DMS53 treated with DMSO at 0.1 percent for 48 hours (cell line): ENCODE measurements around the gene KLHL17.
"Not testable (repeated sequence)": the region's sequence is repeated elsewhere in the genome, so short reads cannot be mapped to it uniquely, and the experiment has no call there.

Experiments
- DNase-seq: peaks from one replicate; lab custom pipeline; 2025; ENCODE audit not compliant: unreplicated experiment; lab: John Stamatoyannopoulos, UW

Gene KLHL17

DNA sequence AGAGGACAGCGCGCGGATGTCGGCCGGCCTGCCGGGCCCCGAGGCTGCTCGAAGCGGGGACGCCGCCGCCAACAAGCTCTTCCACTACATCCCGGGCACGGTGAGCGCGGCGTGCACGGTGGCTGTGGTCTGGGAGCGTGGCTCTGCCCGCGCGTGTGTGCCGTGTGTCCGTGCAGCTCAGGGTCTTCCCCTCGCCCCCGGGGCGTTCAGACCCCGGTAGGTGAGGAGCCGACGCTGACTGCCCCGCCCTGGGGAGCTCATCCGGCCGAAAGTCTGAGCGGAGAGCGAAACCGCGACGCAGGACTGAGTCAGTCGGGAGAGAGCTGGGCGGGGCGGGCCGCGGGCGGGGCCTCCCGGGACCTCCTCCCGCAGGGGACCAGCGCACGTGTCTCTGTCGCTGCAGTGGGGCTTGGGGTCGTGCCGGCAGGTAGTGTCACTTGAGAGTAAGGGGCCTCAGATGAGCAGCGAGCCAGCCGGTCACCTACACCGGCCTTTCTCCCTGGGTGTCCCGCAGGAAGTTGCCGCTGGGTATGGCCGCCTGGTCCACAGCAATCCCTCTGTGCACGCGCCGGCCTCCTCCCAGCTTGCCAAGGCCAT is 6.4 kb downstream of the KLHL17 start:
- DNase-seq, result peak; percentile 45

DNA sequence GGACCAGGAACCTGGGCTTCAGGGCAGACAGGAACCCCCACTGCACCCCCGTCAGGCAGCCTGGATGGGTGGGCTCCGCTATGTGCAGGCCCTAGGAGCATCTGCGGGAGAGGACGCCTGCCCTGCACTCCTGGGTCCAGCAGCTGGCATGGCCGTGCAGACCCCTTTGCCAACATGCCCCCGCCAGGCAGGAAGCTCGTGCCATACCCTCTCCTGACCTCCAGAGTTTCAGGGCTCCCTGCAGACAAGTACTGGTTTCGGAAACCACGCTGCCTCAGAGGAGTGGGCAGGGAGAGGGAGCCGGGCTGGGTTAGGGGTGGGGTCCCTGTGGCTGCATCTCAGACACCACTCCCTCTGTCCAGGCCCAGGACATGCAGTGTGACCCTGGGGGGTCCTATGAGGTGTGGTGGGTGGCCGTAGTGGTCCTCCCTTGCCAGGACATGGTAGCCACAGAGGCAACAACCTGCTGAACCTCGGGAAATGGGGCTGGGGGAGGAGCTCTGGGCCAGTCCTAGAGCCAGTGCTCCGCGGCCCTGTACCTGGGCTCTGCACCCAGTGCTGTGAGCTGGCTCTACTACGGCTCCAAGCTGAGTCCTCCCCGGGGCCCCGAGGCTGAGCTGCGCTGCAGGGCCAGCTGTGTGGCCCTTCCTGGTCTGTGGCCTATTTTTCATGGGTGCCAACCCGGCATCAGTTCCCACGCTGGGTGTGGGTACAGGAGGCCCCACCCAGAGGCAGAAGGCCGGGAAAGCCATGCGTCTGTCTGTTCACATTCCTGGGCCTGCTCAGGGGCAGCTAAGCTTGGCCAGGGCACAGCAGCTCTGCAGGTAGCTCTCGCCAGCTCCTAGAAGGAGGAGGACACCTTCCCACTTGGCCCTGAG is 7.3 kb downstream of the KLHL17 start:
- DNase-seq, result no peak

DNA sequence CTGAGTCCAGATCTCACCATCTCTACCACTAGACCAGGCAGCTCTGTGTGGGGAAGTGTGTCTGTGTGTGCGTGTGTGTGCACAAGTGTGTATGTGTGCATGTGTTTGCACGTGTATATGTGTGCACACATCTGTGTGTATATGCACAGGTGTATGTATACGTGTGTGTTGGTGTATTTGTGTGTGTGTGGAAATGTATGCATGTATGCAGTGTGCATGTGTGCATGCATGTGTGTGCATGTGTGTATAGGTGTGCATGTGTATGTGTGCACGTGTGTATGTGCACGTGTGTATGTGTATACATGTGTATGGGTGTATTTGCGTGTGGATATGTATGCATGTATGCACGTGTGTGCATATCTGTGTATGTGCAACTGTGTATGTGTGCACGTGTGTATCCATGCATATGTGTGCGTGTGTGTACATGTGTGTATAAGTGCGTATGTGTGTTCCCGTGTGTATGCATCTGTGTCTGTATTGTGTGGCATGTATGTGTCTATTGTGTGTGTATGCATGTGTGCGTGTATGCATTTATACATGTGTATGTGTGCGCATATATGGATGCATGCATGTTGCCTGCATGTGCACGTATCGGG is 9.0 kb downstream of the KLHL17 start:
- DNase-seq, result no peak

DNA sequence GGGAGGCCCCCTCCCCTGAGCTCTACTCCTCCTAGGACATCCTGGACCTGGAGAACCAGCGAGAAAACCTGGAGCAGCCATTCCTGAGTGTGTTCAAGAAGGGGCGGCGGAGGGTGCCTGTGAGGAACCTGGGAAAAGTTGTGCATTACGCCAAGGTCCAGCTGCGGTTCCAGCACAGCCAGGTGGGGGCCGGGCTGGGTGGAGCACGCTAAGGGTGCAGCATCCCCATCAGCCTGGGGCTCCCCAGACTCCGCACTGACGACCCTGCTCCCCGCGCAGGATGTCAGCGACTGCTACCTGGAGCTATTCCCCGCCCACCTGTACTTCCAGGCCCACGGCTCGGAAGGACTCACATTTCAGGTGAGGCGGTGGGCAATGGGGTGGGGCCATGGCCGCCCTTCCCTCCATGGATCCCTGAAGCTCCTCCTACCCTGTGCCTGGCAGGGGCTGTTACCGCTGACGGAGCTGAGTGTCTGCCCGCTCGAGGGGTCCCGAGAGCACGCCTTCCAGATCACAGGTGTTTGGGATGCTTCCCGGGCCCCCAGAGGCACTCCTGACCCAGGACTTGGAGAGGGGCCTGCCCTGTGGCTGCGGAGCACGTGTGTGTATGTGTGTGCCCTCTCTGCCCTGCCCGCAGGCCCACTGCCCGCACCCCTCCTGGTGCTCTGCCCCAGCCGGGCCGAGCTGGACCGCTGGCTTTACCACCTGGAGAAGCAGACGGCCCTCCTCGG is 10.0 kb downstream of the KLHL17 start:
- no peak for DNase-seq

DNA sequence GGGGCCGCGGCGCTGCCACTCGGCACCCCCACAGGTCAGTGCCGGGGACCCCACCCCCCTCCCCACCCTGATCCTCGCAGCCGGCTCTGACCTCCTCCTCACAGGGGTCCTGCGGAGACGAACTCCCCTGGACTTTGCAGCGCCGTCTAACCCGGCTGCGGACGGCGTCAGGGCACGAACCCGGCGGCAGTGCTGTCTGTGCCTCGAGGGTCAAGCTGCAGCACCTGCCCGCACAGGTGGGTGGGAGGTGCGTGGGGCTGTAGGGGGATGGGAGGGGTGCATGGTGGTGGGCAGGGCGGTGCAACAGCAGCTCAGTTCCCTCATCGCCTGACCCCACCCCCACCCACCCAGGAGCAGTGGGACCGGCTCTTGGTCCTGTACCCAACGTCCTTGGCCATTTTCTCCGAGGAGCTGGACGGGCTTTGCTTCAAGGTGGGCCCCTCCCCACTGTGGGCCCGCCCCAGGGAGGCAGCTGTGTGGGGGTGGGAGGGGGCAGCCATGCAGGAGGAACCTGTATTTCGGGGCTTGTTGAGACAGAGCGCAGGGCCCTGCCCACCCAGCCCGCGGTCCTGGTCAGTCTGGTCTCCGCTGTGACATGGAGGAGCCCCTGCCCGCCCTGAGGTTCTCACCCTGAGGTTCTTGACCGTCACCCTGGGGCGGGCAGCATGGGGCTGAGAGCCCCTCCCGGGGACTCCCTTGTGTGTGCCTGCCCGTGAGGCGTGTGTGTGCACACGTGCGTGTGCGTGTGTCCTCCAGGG is 10.8 kb downstream of the KLHL17 start:
- DNase-seq, result no peak

DNA sequence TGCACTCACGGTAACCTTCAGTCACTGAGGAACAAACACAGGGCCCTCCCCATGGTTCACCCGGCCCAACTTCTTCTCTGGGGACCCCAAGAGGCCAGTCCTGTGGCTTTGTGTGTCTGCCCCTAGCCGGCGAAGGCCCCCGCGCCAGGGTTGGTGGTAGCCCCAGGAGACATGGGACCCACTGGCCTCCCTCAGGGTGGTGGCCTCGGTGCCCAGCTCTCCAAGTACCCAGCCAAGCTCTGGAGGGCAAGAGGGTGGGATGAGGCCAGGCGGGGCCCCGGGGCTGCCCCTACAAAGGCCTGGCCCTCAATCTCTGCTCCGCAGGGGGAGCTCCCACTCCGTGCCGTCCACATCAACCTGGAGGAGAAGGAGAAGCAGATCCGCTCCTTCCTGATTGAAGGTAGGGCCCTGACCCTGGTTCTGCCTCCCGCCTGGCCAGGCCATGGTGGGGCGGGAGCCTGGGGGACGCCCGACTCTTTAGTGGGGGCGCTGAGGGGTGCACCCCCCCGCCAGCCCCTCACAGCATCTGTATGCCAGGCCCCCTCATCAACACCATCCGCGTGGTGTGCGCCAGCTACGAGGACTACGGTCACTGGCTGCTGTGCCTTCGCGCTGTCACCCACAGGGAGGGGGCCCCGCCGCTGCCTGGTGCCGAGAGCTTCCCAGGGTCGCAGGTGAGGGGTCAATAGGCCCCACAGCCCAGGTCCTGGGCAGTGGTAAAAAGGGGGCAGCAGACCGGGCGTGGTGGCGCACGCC is 11.5 kb downstream of the KLHL17 start:
- no peak for DNase-seq

DNA sequence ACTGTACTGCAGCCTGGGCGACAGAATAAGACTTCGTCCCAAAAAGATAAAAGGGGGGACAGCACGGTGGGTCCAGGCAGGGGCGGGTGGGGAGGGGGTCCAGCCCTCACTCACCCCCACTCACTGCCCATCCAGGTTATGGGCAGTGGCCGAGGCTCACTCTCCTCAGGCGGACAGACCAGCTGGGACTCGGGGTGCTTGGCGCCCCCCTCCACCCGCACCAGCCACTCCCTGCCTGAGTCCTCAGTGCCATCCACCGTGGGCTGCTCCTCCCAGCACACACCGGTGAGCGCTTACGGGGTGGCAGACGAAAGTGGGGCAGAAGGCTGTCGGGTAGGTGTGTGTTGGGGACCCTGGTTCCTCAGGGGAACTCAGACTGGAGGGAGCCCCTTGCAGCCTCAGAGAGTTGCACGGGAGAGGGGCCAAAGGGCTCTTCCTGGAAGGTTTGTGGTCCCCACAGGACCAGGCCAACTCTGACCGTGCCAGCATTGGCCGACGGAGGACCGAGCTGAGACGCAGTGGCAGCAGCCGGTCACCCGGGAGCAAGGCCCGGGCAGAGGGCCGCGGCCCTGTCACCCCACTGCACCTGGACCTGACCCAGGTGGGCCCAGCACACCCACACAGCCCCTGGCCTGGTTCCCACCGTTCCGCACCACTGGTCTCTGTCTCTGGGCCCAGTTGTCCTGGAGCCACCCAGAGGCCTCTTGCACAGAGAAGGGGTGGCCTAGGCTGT is 12.5 kb downstream of the KLHL17 start:
- no peak for DNase-seq

DNA sequence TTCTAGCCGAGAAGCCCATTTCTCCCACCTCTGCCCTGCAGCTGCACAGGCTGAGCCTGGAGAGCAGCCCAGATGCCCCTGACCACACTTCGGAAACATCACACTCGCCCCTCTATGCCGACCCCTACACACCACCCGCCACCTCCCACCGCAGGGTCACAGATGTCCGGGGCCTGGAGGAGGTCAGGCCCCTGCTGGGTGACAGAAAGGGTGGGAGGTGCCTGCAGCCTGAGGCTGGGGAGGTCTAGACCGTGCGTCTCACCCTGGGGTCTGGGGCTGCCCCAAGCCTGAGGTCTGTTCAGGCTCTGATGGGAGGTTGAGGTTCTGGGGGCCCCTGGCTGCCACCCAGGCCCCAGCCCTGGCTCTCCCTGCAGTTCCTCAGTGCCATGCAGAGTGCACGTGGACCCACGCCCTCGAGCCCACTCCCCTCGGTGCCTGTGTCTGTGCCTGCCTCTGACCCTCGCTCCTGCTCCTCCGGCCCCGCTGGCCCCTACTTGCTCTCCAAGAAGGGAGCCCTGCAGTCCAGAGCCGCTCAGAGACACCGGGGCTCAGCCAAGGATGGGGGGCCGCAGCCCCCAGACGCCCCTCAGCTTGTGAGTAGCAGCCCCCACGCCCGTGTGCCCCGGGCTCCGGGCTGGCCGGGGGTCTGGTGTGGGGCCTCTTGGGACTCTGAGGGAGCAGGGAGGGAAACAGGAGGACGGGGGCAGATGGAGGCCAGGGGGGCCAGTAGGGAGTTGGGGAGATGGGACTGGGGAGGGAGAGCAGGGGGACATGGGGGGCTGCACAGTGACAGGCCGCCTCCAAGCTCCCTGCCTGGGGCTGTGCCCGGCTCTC is 13.3 kb downstream of the KLHL17 start:
- no peak for DNase-seq

DNA sequence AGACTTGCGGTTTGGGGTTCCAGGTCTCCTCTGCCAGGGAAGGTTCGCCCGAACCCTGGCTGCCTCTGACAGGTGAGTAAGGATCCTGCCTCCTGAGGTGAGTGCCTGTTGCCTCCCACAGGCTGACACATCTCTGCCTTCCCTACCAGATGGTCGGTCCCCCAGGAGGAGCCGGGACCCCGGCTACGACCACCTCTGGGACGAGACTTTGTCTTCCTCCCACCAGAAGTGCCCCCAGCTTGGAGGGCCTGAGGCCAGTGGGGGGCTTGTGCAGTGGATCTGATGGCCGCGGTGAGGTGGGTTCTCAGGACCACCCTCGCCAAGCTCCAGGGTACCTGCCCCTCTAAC is 13.9 kb downstream of the KLHL17 start:
- no peak for DNase-seq

DNA sequence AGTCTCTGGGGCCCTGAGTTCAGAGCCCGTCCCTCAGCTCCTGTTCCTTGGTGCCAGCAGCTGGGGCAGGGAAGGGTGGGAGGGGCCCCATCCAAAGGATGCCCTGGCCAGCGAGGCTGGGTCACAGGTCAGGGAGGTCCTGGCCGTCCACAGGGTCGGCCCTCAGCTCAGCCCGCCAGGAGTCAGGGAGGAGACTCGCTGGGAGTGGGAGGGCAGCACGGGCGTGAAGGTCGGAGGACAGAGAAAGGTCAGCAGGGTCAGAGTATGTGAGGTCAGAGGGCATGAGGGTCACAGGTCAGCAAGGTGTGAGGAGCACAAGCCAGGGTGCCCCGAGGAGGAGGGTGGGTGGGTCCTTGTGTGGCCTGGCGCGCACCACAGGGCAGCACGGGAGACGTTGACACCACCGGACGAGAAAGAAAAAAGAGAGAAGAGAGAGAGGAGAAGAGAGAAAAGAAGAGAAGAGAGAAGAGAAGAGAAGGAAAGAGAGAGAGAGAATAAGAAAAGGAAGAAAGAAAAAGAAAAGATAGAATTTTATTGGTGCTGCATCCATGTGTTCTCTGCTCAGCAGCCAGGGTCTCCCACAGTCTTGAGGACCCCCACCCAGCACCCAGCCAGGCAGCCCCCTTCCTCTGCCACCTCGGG is 14.4 kb downstream of the KLHL17 start:
- DNase-seq, result no peak

DNA sequence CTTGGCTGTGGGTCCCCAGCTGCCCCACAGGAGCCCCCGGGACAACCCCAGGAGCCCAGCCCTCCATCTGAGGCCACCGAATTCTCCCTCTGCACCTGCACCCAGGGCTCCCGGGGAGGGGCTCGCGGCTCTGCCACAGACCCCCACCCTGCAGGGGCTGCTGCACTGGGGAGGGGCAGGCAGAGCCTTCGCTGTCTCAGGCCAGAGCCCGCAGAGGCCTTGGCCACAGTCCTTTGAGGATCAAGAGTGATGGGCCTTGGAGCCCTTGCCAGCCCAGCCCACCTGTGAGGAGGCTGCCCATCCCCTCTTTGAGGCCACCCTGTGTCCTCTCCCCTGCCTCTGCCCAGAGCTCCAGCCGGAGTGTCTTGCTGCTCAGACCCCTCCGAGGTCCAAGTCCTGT is 15.0 kb downstream of the KLHL17 start:
- no peak for DNase-seq

DNA sequence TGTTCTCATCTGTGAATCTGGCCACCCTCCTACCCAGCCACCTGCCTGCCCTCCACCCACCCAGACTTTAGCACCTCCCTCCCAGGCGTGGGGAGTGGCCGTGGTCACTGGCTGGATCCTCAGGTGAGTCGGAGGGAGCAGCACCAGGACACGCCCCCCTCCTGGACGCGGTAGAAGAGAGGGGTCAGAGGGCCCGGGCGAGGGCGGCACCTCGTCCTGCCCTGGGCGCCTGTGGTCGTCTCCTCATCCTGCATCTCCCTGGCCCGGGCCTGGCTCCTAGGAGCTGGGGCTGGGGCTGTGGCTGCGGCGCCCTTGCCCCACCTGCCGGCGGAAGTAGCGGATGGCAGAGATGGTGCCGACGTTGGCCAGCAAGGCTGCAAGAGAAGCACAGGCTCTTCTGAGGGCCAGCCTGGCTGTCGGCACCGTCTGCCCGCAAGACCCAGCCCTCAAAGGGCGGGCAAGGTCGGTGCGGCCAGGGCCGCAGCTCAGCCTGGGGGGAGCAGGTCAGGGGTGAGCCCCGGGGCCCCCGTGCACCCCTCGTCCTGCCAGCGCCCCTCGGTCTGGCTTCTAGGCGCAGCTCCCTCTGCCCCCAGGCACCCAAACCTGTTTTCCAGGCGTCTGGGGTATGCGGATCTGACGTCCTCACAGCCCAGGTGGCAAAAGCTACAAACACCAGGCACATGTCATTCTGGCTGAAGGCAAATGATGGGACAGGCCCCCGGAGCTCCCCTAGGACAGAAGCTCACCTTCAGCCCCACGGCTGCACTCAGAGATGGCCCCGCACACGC is 15.7 kb downstream of the KLHL17 start:
- peak; percentile 70 for DNase-seq

DNA sequence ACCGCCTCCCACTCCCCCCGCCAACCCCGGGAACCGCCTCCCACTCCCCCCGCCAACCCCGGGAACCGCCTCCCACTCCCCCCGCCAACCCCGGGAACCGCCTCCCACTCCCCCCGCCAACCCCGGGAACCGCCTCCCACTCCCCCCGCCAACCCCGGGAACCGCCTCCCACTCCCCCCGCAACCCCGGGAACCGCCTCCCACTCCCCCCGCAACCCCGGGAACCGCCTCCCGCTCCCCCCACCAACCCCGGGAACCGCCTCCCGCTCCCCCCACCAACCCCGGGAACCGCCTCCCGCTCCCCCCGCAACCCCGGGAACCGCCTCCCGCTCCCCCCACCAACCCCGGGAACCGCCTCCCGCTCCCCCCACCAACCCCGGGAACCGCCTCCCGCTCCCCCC is 16.4 kb downstream of the KLHL17 start:
- DNase-seq, result not testable (repeated sequence)

DNA sequence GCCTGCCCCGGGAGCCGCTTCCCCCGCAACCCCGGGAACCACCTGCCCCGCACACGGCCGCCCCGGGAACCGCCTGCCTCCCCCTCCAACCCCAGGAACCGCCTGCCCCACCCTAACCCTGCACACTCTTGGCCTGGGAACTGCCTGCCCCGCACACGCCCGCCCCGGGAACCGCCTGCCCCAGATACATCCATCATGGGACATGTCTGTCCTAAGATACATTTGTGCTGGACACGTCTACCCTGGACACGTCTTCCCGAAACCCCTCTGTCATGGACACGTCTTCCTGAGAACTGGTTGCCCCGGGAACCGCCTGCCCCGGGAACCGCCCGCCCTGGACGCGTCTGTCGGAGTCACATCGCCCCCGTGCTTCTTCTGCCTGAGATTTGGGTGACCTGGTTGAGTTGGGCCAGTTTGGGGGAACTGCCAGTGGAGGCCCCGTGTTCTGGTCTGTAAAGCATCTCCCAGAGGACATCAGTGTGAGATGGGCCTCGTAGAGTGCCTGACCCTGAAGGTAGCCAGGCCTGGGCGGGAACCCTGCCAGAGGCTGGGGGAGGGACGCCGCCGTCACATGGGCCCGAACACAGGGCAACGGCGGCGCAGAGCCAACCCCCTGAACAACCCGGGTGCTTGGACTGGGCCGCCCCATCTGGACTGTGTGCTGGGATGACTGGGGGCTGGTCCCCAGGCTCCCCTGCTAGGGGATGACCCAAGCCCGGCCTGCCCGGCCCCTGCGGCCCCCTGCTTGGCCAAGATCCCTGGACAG is 17.9 kb downstream of the KLHL17 start:
- peak; percentile 10 for DNase-seq

DNA sequence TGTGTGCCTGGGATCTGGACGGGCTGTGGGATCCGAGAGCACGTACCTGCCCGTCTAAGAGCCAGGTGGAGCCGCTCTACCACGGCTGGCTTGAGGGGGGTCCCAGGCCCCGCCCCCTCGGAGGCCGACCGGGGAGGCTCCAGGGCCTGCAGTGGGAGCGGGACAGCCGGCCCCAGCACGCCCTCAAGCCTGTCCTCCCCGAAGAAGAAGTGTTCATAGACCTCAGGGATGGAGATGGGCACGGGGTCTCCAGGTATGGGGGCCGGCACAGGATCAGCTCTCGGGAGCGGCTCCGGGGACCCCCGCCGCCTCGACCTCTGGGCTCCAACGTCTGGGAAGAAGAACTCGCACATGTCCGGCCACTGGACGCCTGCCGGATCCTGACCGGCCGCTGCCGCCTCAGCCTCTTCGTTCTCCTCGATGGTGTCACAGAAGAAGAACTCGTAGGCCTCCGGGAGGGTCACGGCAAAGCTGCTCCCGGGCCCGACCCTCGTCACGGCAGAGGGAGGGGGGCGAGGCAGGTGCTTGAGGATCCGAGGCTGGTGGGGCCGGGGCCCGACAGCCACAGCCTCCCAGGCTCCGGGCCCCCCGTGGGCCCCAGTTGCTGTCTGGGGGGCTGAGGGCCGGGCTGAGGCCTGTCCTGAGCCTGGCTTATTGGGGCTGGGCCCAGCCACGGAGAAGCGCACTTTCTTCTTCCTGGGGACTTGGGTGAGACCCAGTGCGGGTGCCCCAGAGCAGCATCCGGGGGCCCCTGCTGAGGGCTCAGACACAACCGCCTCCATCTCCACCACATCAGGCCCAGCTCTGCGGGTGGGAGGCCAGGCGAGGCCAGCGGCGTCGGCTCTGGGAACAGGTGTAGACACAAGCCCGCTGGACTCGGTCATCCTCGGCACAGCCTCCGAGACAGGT is 18.7 kb downstream of the KLHL17 start:
- DNase-seq, result no peak

DNA sequence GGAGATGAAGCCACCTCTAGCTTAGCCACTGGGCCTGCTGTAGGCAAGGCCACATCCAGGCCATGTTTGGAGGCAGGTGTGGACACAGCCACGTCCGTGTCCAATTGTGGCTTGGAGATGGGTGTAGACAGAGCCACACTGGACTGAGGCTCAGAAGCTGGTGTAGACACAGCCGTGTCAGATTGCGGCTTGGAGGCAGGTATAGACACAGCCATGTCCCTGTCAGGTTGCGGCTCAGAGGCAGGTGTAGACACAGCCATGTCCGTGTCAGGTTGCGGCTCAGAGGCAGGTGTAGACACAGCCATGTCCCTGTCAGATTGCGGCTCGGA is 19.3 kb downstream of the KLHL17 start:
- DNase-seq, result no peak
